Type B pancreatic cell (in vitro differentiated cells): ENCODE results near the gene TMEM131L. TPM values are rescaled to one million over a fixed set of nuclear protein-coding genes. Genes with fewer than 3 reads are reported as not detected.
"Not testable (repeated sequence)": the region's sequence is repeated elsewhere in the genome, so short reads cannot be mapped to it uniquely, and the experiment has no call there.

Experiments
- DNase-seq: peaks from one replicate; pipeline ENCODE4 v3.0.0; 2021; ENCODE audit warnings: mixed read lengths; ENCODE audit not compliant: unreplicated experiment; ENCODE audit errors: extremely low spot score
- H3K27ac Mint-ChIP-seq: 2 replicates; pipeline ENCODE4 v1.8.0; 2021; ENCODE audit warnings: mild to moderate bottlenecking, mixed read lengths
- H3K27me3 Mint-ChIP-seq: 2 replicates; pipeline ENCODE4 v1.8.0; 2021; ENCODE audit warnings: mixed read lengths
- H3K36me3 Mint-ChIP-seq: 2 replicates; pipeline ENCODE4 v1.8.0; 2021; ENCODE audit warnings: mixed read lengths
- H3K4me1 Mint-ChIP-seq: one replicate; pipeline ENCODE4 v1.8.0; 2021; ENCODE audit warnings: mixed read lengths; ENCODE audit not compliant: unreplicated experiment
- H3K4me3 Mint-ChIP-seq: 2 replicates; pipeline ENCODE4 v1.8.0; 2021; ENCODE audit warnings: mild to moderate bottlenecking, mixed read lengths
- H3K9me3 Mint-ChIP-seq: 2 replicates; pipeline ENCODE4 v1.8.0; 2021; ENCODE audit warnings: mixed read lengths
- CTCF ChIP-seq: fragments of 200-600 bp; sonication (generic); conservative IDR thresholded peaks from 2 replicates; pipeline ENCODE4 v1.5.0; 2021; ENCODE audit warnings: antibody characterized with exemption, mild to moderate bottlenecking
- total RNA-seq: library from RNA; stranded (reverse); gene quantifications from 2 replicates; pipeline ENCODE4 v1.2.1, GENCODE V29; 2021; ENCODE audit warnings: low replicate concordance

The TMEM131L gene
- total RNA-seq, 1 donor from 2014 or later, result 21.3 TPM

- no peak for TF ChIP-seq CTCF
- H3K9me3 Mint-ChIP-seq, result peaks cover 9% of the 10 kb centered on the region
- no peak for DNase-seq
- peaks cover 14% of the 10 kb centered on the region for H3K36me3 Mint-ChIP-seq
- H3K27ac Mint-ChIP-seq, result no peak overlapping the region
- peaks cover 20% of the 10 kb centered on the region for H3K4me1 Mint-ChIP-seq
- no peaks in the 10 kb centered on the region for H3K27me3 Mint-ChIP-seq
- no peak overlapping the region for H3K4me3 Mint-ChIP-seq
Observed at GRCh38 chr4:153507310-153508073, 41.3 kb downstream of the TMEM131L start.

GRCh38 chr4:153509212-153509611, 43.1 kb downstream of the TMEM131L start:
- not testable (repeated sequence) for H3K27ac Mint-ChIP-seq, H3K4me3 Mint-ChIP-seq, H3K9me3 Mint-ChIP-seq

GRCh38 chr4:153509724-153510123, 43.6 kb downstream of the TMEM131L start:
- Mint-ChIP-seq H3K4me1 (peaks cover 30% of the 10 kb centered on the region), H3K27ac (no peak overlapping the region), H3K4me3 (no peak overlapping the region), H3K36me3 (peaks cover 10% of the 10 kb centered on the region), H3K27me3 (no peaks in the 10 kb centered on the region), H3K9me3 (peaks cover 9% of the 10 kb centered on the region)
- no peak for DNase-seq
- TF ChIP-seq CTCF, result no peak

More at GRCh38 chr4:153509212-153509611, 43.1 kb downstream of the TMEM131L start:
- not testable (repeated sequence) for DNase-seq, H3K36me3 Mint-ChIP-seq, H3K27me3 Mint-ChIP-seq
- peaks cover 28% of the 10 kb centered on the region for H3K4me1 Mint-ChIP-seq

- Mint-ChIP-seq H3K4me1 (peaks cover 30% of the 10 kb centered on the region), H3K4me3 (no peak overlapping the region), H3K27me3 (no peaks in the 10 kb centered on the region), H3K36me3 (peaks cover 10% of the 10 kb centered on the region), H3K27ac (no peak overlapping the region), H3K9me3 (peaks cover 9% of the 10 kb centered on the region)
- no peak for DNase-seq
- TF ChIP-seq CTCF, result no peak
Observed at GRCh38 chr4:153510252-153511001, 44.3 kb downstream of the TMEM131L start.

GRCh38 chr4:153511104-153511503, 44.9 kb downstream of the TMEM131L start:
- TF ChIP-seq CTCF, result no peak
- H3K36me3 Mint-ChIP-seq, result peaks cover 10% of the 10 kb centered on the region
- H3K4me3 Mint-ChIP-seq, result no peak overlapping the region
- H3K27ac Mint-ChIP-seq, result no peak overlapping the region
- peaks cover 9% of the 10 kb centered on the region for H3K9me3 Mint-ChIP-seq
- no peak for DNase-seq
- H3K4me1 Mint-ChIP-seq, result peaks cover 30% of the 10 kb centered on the region
- no peaks in the 10 kb centered on the region for H3K27me3 Mint-ChIP-seq
